ENCODE results near the gene FSD2.

GRCh38 chr15:82715003-82715402 is 90.9 kb downstream of the FSD2 start:
- TF ChIP-seq POLR2A (IDR thresholded peaks at IDR 0.05; ENCODE audit: low read length) (no peak), GATA1 (IDR thresholded peaks at IDR 0.05; ENCODE audit: low read depth, low read length) (no peak)
